ENCODE measurements around the gene KIR2DL1.
"Not testable (repeated sequence)": the region's sequence is repeated elsewhere in the genome, so short reads cannot be mapped to it uniquely, and the experiment has no call there.

The KIR2DL1 gene

GRCh38 chr19:54817670-54818536 is 48.3 kb downstream of the KIR2DL1 start:
- no peak for TF ChIP-seq CTCF (IDR thresholded peaks at IDR 0.05)

GRCh38 chr19:54832496-54832895 is 62.9 kb downstream of the KIR2DL1 start, which contains the start of gene KIR2DS4:
TSS of gene KIR2DS4 (plus strand) at chr19:54832676.
- TF ChIP-seq CTCF (IDR thresholded peaks at IDR 0.05), result not testable (repeated sequence)
